GM12878 (cell line): ENCODE measurements around the gene DNAJC11. TPM values are rescaled to one million over a fixed set of nuclear protein-coding genes. Genes with fewer than 3 reads are reported as not detected.

Source experiments
- CREB1 ChIP-seq: IDR thresholded peaks from 2 replicates; pipeline ENCODE4 v1.6.1; 2012; ENCODE audit warnings: low read depth, mild to moderate bottlenecking, inconsistent platforms
- EP300 ChIP-seq, 2 experiments: fragments of 150-350 bp in 1 of 2; IDR thresholded peaks; 2 replicates each; pipeline ENCODE4 v1.6.1; 2011 to 2012; ENCODE audit warnings: low read depth in 2 of 2, low read length in 2 of 2, borderline replicate concordance in 1 of 2, improper control_type of control experiment in 1 of 2, inconsistent platforms in 1 of 2; ENCODE audit not compliant: control insufficient read depth in 1 of 2
- EZH2 ChIP-seq: IDR thresholded peaks from 2 replicates; pipeline ENCODE4 v1.6.1; 2012; ENCODE audit warnings: low read depth, mild to moderate bottlenecking, control low read depth, inconsistent platforms, low read length, borderline replicate concordance; ENCODE audit not compliant: control insufficient read depth
- IRF3 ChIP-seq: fragments of 450-650 bp; IDR thresholded peaks from 2 replicates; pipeline ENCODE4 v1.6.1; 2014; ENCODE audit warnings: mild to moderate bottlenecking
- JUND ChIP-seq: IDR thresholded peaks from 2 replicates; pipeline ENCODE4 v1.6.1; 2012; ENCODE audit warnings: low read depth, mild to moderate bottlenecking, low read length, improper control_type of control experiment, moderate library complexity
- PKNOX1 ChIP-seq: fragments of 450-650 bp; IDR thresholded peaks from 2 replicates; pipeline ENCODE4 v1.6.1; 2016; ENCODE audit warnings: mild to moderate bottlenecking
- RFX5 ChIP-seq: IDR thresholded peaks from 2 replicates; pipeline ENCODE4 v1.6.1; 2011; ENCODE audit warnings: low read depth, low read length, improper control_type of control experiment
- SMAD5 ChIP-seq: IDR thresholded peaks from 2 replicates; pipeline ENCODE4 v1.6.1; 2016; ENCODE audit warnings: antibody characterized with exemption, low read depth
- SREBF2 ChIP-seq: IDR thresholded peaks from 2 replicates; pipeline ENCODE4 v1.6.1; 2012; ENCODE audit warnings: mild to moderate bottlenecking, low read length
- TARDBP ChIP-seq: IDR thresholded peaks from 2 replicates; pipeline ENCODE4 v1.6.1; 2016; ENCODE audit warnings: borderline replicate concordance
- ZNF687 ChIP-seq: fragments of 450-650 bp; IDR thresholded peaks from 2 replicates; pipeline ENCODE4 v1.6.1; 2017; ENCODE audit warnings: mild to moderate bottlenecking, moderate library complexity
- polyA plus RNA-seq, 11 experiments: library from polyadenylated mRNA; depleted of rRNA in 4 of 11; unstranded in 6 of 11; stranded (reverse) in 5 of 11; fragments of >200 nt; fragmentation: Nextera tagmentation in 4 of 11; fragmentation: Illumina TruSeq in 1 of 11; extraction: Ambion mirVana in 4 of 11; extraction: Trizol in 1 of 11; gene quantifications; 1 replicate in 1 of 11; 2 replicates in 10 of 11; pipeline versions ENCODE4 v1.2.1 to v1.2.3, GENCODE V29; 2011 to 2016; ENCODE audit warnings: inconsistent platforms in 2 of 11, missing spikeins in 2 of 11, low read depth in 1 of 11
- total RNA-seq, 4 experiments: library from RNA; depleted of rRNA in 3 of 4; stranded (reverse); fragments of >200 nt in 3 of 4; fragmentation: Illumina TruSeq in 1 of 4; extraction: Trizol in 1 of 4; gene quantifications; 2 replicates each; pipeline versions ENCODE4 v1.2.1 to v1.2.3, GENCODE V29; 2013 to 2021

The DNAJC11 gene
- total and polyA plus RNA-seq, 10 of the 15 experiments (the other 5 are each of a cell fraction or from before 2014, with no cell fraction given) = 5.0 to 58.8 (median 39.5) TPM

GRCh38 chr1:6614929-6615785 lies 86.5 kb downstream of the DNAJC11 start (continued):
- no peak for TF ChIP-seq ZNF687
- no peak for TF ChIP-seq JUND
- no peak for TF ChIP-seq RFX5
- no peak for TF ChIP-seq PKNOX1
- TF ChIP-seq SREBF2 = no peak
- no peak for TF ChIP-seq EP300 (IDR thresholded peaks at IDR 0.05; ENCODE audit: borderline replicate concordance in 1 of 2, control insufficient read depth in 1 of 2, low read depth in 2 of 2, low read length in 2 of 2)
- no peak for TF ChIP-seq TARDBP
- no peak for TF ChIP-seq SMAD5
- TF ChIP-seq IRF3 = no peak
- no peak for TF ChIP-seq CREB1
- TF ChIP-seq EZH2 = no peak
